RPMI7951 (cell line): ENCODE measurements around the gene ZFR2. TPM values are rescaled to one million over a fixed set of nuclear protein-coding genes. Genes with fewer than 3 reads are reported as not detected.
"Not testable (repeated sequence)": the region's sequence is repeated elsewhere in the genome, so short reads cannot be mapped to it uniquely, and the experiment has no call there.

ENCODE experiments used
- DNase-seq: peaks from one replicate; pipeline ENCODE4 v3.0.0-alpha.2; 2012; ENCODE audit warnings: low read depth
- total RNA-seq: library from RNA; depleted of rRNA; stranded (reverse); fragments of >200 nt; shearing (Covaris generic); gene quantifications from 2 replicates; pipeline ENCODE4 v1.2.3, GENCODE V29; 2014

ZFR2 gene
- total RNA-seq, 1 experiment from 2014 or later: not detected

DNA sequence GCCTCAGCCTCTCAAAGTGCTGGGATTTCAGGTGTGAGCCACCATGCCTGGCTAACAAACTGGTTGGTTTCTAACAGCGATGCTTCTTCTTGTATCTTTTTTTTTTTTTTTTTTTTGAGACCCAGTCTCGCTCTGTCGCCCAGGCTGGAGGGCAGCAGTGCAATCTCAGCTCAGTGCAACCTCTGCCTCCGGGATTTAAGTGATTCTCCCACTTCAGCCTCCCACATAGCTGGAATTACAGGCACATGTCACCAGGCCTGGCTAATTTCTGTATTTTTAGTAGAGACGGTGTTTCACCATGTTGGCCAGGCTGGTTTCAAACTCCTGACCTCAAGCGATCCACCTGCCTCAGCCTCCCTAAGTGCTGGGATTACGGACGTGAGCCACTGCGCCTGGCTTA is 52.7 kb downstream of the ZFR2 start:
- not testable (repeated sequence) for DNase-seq

DNA sequence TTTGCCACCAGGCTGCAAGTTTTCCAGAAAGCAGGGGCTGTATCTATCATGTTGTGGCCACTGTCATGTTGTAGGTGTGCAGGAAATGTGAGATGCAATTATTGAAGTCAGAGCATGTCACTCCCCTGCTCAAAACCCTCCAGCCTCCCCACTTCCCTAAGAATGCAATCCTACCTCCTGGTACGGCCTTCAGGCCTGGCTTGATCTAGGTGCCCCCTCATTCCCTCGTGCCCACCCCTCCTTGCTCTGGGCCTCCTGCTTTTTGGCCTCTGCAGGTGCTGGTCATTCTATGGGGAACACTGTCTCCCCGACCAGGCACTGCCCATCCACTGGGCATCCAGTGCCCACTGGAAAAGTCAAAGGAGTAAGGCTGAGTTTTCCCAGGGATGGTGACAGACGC is 54.2 kb downstream of the ZFR2 start:
- no peak for DNase-seq

DNA sequence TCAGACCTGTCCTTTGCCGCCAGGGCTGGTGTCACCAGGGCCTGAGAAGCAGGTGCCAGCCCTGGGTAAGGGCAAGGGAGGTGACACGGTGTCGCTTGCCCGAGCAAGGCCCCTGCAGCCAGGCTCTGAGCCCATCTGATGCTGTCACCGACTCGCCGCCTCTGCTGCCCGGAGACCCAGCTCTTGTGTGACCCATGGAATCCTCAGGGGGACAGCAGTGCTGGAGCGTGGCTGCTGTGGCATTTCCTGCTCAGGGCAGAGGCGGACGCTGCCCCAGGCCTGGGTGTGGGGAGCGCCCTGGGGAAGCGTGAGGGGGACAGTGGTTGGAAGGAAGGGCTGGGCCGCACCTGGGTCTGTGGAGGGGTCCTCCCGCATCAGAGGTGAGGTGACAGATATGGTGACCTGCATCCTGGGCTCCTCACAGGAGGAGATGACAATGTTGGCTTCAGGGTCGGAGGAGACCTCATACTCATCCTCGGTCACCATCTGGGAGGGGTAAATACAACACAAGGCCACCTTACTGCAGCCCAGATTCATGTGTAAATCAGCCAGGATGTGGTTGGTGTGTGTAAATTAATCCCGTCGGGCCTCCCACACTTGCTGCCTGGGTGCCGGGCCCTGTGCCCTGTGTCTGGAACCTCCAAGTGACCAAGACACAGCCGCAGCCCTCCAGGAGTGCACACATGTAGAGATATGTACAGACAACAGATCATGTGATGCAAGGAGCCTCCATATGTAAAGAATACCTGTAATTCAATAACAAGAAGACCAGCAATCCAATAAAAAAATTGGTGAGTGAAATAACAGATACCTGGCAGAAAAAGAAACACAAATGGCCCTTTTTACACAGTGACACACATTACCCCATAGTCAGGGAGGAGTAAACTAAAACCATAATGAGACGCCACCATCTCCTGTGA is 55.1 kb downstream of the ZFR2 start:
- no peak for DNase-seq

DNA sequence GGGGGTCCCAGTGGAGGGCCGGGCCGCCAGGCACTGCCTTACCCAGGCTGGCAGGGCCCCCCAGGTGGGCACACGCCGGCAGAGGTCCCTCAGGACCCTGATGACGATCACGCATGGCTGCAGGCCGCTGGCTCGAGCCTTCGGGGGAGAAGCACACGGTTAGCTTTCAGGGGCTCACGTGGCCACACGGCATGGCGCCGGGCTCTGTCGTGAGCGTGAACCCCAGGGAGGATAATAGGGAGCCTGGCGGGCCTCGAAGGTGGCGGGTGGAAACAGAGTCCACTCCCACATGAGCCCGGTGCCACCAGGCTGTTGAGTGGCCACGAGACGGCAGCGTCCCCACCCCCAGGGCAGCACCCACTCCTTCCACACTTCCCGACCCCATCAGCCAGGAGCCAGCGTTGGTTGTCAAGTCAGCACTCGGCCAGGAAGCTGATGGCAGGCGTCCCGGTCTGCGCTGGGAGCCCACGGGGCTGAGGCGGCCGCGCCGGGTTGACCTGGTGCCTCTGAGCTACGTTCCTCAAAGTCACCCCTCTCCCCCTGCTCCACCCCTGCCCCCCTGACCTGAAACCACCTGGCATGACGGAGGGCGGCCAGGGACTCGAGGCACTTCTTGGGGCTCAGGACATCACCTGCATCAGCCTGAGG is 58.0 kb downstream of the ZFR2 start:
- no peak for DNase-seq

DNA sequence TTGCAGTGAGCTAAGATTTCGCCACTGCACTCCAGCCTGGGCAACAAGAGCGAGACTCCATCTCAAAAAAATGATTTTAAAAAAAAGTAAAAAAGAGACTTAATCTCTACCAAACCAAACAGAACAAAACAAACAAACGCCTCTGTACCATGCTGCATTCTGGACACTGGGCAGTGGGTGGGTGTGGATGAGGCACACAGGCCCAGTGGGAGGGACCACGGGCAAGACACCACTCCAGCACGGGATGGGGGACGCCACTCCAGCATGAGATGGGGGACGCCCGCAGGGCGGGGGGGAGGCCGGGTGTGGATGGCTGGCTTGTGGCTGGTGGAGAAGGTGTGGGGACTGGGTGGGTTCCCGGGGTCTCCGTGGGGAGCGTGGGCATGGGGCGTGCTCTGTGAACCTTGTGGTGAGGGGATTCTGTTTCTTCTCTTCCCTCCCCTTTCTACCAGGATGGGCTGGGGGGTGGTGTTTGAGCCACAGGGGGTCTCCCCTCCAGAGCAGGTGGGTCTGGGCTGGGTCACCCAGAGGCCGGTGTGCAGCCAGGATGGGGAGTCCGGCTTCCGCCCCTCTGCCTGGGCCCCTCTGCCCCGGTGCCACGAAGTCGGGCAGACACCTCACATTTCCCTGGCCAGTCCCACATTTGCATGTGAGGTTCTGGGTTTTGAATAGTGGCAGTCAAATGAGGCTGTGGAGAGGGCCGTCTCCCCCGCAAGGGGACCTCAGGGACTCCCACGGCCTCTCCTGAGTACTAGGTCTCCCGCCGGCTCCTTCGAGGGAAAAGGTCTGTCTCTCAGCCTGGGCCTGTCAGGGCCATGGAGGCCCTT is 58.7 kb downstream of the ZFR2 start:
- DNase-seq: no peak

DNA sequence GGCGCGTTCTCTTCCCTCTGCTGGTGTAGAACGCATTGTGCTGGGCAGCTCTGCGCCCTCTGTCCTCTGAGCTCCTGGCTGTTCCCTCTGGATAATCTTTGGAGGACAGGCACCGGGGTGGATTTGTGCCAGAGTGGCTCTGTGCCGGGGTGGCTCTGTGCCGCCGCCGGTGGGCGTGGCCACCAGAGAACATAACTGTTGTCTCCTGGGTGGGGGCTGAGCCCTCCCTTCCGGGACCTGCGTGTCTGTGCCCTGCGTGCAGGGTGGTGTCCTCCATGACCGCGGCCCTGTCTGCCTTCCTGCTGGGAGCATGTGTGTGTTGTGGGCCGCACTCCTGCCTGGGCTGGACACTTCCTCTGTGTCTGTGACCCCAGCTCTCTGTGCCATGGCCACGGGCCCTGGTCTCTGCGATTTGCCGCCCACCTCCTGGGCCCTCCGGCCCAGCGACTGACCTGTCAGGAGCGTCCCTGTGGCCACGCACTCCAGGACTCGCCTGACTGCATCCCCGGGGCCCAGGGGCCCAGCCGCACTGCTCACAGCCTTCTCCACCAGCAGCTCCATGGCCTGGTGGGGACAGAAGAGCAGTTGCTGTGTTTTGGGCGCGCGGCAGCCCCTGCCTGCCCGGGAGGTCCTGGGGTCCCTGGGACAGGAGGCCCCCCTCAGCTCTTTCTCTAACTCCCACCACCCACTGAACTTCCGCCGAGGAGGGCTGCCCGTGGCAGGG is 60.3 kb downstream of the ZFR2 start:
- DNase-seq: no peak

DNA sequence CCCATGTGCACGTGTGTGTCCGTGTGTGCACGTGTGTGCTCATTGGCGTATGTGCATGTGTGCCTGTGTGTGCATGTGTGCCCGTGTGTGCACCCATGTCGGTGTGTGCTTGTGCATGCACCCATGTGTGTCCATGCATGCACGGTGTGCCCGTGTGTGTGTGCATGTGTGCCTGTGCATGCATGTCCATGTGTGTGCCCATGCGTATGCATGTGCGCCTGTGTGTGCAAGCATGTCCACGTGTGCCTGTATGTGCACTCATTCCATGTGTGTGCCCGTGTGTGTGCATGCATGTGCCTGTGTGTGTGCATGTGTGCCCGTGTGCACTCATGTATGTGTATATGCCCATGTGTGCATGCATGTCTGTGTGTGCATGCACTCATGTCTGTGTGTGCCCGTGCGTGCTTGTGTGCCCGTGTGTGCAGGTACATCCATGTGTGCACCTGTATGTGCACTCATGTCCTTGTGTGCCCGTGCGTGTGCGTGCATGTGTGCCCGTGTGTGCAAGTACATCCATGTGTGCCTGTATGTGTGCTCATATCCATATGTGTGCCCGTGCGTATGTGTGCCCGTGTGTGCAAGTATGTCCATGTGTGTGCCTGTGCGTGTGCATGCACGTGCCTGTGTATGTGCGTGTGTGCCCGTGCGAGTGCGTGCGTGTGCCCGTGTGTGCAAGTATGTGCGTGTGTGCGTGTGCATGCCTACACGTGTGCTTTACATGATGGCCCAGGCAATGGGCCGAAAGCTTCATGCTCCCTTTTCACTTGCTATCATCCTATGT is 61.1 kb downstream of the ZFR2 start:
- no peak for DNase-seq

DNA sequence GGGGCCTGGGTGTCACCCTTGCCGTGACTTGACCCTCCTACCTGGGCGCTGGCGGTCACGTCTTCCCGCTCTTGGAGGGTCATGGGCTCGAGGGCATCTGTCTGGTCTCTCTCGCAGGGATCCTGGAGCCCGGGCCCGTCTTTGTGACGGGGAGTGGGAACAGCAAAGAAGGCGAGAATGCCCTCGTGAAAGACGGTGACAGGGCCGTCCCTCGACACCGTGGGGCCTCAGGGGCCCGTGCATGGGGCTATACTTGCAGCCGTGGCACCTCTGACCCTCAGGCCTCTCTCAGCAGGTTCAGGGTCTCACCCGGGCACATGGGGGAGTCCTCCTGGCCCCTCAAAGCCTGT is 61.7 kb downstream of the ZFR2 start:
- no peak for DNase-seq

DNA sequence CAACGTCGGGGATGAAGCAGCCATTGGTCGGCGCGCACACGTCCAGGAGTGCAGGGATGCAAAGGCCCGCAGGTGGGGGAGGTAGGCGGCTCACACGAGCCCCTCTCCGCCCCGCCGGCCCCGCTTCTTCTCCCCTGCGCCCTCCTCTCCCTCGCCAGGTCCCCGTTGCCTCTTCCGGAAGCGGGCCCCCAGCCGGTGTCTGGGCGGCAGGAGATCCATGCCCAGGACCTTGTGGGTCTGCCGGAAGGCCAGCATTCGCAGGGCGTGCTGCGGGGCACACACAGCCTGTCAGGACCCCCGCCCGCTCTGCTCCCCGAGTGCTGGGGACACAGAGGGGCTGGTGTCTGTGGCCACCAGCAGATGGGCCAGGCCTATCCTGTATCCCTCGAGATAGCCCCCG is 63.0 kb downstream of the ZFR2 start:
- DNase-seq: no peak

DNA sequence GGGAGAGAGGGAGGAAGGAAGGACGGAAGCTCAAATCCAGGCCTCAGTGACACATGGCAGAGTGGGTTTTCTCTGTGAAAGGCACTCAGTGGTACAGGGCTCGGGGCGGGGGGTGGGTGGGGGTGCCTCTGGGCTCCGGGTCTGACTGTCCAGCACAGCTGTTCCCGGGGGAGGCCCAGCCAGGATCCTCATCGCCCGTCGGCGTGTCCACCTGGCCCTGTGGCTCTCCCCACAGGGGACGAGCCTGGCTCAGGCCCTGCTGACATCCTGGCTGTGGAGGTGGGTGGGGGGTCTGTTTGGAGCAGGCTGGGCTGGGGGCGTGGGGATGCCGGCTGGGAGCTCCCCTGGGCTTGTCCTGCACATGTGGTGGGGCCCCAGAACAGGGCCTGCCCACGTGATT is 64.4 kb downstream of the ZFR2 start:
- no peak for DNase-seq

DNA sequence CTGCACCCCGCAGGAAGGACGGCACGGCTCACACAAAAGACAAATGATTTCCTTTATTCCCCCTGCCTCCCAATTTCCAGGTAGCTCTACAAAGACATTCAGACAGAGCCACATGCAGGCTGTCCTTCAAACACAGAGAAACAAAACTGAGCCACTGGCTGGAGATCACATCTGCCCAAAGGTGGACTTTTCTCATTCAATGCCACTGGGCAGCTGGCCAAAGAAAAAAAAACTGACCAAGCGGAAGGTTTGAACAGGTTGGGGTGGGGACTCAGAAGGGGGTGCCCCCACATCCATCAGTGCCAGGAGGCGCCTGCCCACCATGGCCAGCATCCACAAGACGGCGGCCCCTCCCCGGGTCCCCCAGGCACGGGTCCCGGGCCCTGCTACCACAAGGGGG is 64.9 kb downstream of the ZFR2 start:
- no peak for DNase-seq

DNA sequence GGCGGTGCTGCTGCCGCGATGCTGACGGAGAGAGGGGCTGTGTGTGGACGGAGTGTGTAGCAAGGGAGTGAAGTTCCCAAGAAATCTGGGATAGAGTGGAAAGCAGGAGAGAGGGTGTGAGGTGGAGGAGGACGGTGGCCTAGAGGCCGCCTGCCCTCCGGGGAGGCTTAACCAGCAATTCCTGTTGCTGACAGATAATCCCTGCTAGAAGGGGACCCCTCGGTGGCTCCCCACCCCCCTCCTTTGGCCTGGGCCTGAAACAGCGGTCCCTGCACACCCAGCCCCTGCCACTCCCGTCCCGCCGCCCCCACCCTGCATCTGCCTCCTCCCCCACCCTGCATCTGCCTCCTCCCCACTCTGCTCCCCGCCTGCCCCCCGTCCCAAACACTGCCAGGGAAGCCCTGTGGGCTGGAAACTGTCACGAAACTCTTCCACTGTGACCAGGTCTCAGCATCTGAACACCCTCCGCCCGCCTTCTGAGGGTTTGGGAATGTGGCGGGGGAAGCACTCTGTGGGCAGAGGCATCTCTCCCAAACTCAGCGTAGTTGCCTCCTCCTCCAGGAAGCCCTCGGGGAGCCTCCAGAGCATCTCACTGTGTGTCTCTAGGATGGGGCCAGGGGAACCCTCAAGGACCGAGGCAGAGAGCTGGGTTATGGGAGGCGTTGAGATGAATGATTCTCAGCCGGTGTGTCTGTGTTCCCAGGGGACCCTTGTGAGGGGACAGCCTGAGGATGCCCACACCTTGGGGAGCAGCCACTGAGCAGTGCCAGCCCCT is 65.5 kb downstream of the ZFR2 start:
- no peak for DNase-seq

DNA sequence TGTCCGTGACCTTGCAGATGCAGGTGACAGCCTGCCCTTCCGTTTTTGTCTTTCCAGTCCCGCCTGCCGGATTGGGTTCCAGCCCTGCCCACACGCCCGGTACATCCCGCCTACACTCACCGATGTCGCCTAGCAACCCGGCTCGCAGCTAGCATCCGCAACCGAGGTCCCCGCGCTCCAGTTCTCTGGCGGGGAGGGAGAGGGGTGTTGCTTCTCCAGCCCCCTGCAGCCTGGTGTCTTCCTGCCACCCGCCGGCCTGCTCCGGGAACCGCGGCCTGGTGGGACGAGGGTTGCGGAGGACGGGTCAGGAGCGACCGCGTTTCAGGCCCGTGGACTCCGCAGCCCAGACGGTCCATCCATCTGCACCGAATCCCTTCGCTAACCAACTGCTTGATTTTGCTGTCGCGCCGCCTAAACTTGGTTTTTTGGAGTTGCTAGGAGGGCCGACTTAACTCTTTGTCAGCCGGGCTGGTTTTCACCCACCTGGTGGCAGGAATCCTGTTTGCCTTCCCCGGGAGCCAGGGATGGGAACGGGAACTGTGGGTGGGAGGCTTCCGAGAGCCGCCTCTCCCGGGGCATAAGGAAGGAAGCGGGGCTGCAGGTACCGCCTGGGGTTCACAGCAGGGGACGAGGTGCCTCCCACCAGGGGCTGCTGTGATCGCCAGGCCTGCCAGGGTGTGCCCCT is 67.3 kb downstream of the ZFR2 start:
- DNase-seq: no peak

DNA sequence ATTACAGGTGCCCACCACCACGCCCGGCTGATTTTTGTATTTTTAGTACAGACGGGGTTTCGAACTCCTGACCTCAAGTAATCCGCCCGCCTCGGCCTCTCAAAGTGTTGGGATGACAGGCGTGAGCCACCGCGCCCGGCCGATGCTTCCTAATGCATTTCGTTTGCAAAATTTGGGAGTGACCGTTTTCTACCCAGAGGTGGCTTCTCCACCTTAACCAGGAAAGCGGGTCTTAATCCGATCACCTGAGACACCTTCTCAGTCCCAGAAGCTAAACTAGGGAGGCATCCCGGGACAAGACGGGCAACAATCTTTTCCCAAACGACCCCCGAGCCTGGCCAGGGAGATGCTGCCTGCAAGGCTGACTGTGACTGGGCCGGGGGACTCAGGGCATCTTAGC is 67.8 kb downstream of the ZFR2 start:
- no peak for DNase-seq

DNA sequence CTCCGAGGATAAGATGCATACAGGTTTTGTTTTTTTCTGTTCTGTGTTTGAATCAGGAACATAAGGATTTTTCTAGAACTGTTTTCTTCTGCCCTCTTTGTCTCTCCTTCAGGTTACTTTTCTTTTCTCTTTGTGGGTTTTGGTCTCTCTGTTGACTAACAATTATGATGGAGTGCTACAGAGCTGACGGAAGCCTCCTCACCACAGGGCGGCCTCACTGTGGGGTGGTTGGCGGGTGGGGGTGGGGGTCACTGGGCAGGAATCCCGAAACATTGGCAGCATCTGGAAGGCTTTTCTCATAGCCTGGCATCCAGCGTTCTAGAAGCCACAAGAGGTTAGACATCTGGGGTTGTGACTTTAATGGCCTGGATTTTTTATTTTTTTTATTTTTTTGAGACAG is 70.7 kb downstream of the ZFR2 start:
- no peak for DNase-seq

DNA sequence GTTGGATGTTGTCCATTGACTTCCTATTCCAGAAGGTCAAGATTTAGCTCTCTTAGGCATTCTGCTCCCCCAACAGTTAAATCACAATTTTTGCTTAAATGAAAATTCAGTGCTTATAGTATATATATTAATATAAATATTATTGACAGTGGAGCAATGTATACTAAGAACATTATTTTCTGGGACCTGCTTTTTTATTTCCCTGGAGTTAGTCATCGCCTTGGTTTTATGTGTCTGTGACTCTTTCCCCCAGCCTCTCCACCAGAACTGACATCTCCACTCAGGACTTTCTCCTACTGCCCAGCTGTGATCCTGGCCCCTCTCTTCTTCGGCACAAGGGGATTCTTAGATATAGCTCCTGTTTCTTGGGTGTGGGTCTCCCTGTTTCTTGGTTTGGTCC is 72.5 kb downstream of the ZFR2 start:
- no peak for DNase-seq

DNA sequence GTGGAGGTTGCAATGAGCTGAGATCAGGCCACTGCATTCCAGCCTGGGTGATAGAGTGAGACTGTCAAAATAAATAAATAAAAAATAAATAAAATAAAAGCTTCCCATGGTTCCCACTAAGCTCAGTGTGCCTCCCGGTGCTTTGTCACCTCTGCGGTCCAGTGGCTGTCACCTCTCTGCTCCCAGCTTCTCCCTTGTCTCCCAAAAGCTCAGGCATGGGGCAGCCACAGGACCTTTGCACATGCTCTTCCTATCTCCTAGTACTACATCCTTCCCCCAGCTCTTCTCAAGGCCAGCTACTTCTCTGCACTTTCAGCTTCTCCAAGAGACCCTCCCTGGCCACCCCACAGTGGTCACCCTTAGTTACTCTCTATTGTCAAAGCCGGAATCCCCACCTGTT is 75.0 kb downstream of the ZFR2 start:
- DNase-seq: no peak

DNA sequence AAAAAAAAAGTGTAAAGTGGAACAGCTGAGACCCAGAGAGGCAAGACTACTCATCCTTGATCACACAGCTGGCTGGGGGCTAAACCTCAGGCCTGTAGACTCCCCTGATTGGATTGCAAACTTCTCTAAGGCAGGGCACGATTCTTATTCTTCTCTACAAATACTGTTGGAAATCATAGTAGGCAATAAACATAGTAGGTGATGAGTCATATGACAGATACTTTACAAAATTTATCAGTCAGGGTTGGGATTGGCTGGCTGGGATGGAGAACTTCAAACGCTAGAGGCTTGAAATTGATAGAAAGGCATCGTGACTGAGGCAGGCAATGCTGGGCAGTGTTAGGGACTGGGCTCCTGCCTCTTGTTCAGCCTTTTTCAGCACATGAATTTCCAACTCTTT is 76.7 kb downstream of the ZFR2 start:
- no peak for DNase-seq

DNA sequence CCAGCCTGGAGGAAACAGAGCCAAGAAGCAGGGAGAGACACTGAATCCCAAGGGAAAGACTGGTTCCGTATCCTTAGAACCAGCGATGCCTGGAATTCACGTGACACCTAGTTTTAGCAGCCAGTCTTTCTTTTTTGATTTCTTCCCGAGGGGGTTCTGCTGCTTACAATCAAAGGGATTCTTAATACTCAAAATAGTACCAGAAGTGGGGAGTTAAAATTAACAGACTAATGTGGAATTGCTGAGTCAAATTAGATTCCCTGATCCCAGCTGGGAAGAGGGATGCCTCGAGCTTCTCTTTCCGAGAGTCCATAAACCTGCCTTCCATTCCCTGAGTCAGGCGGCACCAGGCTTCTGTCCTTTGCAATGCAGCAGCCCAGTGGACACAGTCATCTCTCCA is 77.9 kb downstream of the ZFR2 start:
- DNase-seq: no peak

DNA sequence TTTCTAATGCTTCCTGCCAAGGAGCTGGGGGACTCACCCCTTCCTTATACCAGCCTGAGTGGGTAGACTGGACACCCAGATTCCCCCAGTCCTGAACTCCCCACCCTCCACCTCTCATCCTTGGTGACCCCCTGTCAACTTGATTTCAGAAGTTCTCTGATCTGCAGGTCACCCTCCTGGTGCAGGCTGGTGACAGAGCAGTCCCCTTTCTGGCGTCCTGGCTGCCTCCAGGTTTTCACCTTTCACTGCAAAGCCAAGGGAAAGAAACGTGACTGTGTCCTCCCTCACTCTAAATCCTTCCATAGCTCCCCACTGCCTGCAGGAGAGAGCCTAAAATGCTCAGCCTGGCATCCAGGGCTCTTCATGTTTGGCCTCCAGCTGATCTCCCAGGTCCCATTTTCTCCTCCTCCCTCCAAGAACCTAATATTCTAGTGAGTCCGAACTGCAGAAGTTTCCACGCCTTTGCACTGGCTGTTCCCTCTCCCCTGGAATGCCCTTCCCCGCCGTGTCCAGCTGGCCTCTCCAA is 78.6 kb downstream of the ZFR2 start:
- no peak for DNase-seq
